HUES64 (cell line): ENCODE measurements around the gene SLC39A3.

Source experiments
- H3K27ac ChIP-seq: 2 replicates; pipeline ENCODE4 v1.7.0; 2013; ENCODE audit warnings: low read depth, low read length, inconsistent platforms
- H3K27me3 ChIP-seq: 2 replicates; pipeline ENCODE4 v1.6.1; 2013; ENCODE audit warnings: mild to moderate bottlenecking, low read length; ENCODE audit not compliant: insufficient read depth
- H3K36me3 ChIP-seq: 2 replicates; pipeline ENCODE4 v1.6.1; 2013; ENCODE audit warnings: mild to moderate bottlenecking, low read length; ENCODE audit not compliant: insufficient read depth
- H3K4me1 ChIP-seq: 2 replicates; pipeline ENCODE4 v1.6.1; 2013; ENCODE audit warnings: mild to moderate bottlenecking, low read length, moderate library complexity; ENCODE audit not compliant: insufficient read depth
- H3K4me3 ChIP-seq: 2 replicates; pipeline ENCODE4 v1.5.1; 2013; ENCODE audit warnings: mild to moderate bottlenecking, low read length, moderate library complexity
- H3K9ac ChIP-seq: 2 replicates; pipeline ENCODE4 v1.6.1; 2013; ENCODE audit warnings: mild to moderate bottlenecking, low read depth, low read length
- H3K9me3 ChIP-seq: 2 replicates; pipeline ENCODE4 v1.6.1; 2013; ENCODE audit warnings: low read depth, low read length; ENCODE audit not compliant: insufficient read depth
- WGBS: fragments of 150-250, 120-280 bp; methylation state at CpG from one replicate; pipeline ENCODE4 v1.1.7; 2013; ENCODE audit warnings: missing lambda C conversion rate; 5-methylcytosine and 5-hydroxymethylcytosine counted together

SLC39A3 gene

DNA sequence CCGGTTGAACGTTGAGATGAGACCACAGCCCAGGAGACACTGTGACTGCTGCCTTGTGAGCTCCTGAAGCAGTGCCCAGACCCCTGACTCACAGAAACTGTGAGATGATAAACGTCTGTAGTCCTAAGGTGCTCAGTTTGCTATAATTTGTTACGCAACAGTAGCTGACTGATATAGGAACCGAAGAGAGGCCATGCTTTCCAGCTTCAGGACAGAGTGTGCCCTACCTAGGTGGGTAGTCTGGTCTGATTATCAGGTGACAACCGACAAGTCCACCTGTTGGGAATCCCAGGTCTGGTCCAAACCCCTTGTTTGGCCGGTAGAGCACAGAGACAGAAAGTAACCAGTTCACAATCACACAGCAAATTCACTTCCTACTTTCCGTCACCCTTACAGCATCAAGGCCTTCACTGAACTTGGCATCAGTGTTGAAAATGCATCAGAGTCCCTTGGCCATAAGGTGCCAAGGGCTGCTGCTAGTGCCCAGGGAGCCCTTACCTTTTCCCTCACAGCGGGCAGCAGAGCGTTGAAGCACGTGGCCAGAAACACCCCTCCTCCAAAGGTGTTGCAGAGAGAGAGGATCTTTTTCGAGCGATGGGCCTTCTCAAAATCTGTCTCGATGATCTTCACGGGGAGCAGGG lies 3.1 kb downstream of the SLC39A3 start:
- H3K9ac ChIP-seq: no peak overlapping the region
- peaks cover 32% of the 10 kb centered on the region for H3K36me3 ChIP-seq
- no peak overlapping the region for H3K27ac ChIP-seq
- 0 out of 2 replicates have a peak, but pooled peaks cover 4% of the 10 kb centered on the region for H3K27me3 ChIP-seq
- no peaks in the 10 kb centered on the region for H3K4me1 ChIP-seq
- WGBS: 94% methylated on average over 15 of the region's 15 CpGs
- no peak overlapping the region for H3K4me3 ChIP-seq
- H3K9me3 ChIP-seq: 0 out of 2 replicates have a peak, but pooled peaks cover 6% of the 10 kb centered on the region

DNA sequence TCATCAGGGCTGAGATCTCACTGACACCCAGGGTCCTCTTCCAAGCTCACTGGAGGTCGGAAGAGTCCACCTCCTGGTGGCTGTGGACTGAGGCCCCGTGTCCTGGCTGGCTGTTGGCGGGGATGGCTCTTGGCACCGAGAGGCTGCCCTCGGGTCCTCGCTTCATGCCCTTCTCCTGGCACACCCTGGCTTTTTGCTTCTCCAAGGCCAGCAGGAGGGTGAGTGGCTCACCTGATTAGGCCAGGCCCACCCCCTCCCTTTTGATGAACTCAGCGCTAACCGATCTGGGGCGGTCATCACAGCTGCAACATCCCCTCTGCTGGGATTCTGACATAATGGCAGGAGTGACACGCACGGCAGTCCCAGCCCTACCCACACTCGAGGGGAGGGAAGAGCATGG lies 4.4 kb downstream of the SLC39A3 start:
- H3K36me3 ChIP-seq: peaks cover 32% of the 10 kb centered on the region
- H3K27me3 ChIP-seq: no peaks in the 10 kb centered on the region
- H3K27ac ChIP-seq: no peak overlapping the region
- H3K4me1 ChIP-seq: no peaks in the 10 kb centered on the region
- H3K9me3 ChIP-seq: 0 out of 2 replicates have a peak, but pooled peaks cover 6% of the 10 kb centered on the region
- no peak overlapping the region for H3K4me3 ChIP-seq
- H3K9ac ChIP-seq: no peak overlapping the region
- 96% methylated on average over 12 of the region's 12 CpGs for WGBS

- H3K9ac ChIP-seq: no peak overlapping the region
- 94% methylated on average over 26 of the region's 26 CpGs for WGBS
- no peaks in the 10 kb centered on the region for H3K27me3 ChIP-seq
- H3K27ac ChIP-seq: no peak overlapping the region
- H3K9me3 ChIP-seq: 0 out of 2 replicates have a peak, but pooled peaks cover 6% of the 10 kb centered on the region
- no peaks in the 10 kb centered on the region for H3K4me1 ChIP-seq
- peaks cover 32% of the 10 kb centered on the region for H3K36me3 ChIP-seq
- no peak overlapping the region for H3K4me3 ChIP-seq
Observed at GRCh38 chr19:2734589-2735288, 5.1 kb downstream of the SLC39A3 start.

GRCh38 chr19:2733930-2734588 lies 5.8 kb downstream of the SLC39A3 start:
- 95% methylated on average over 35 of the region's 35 CpGs for WGBS
- Histone ChIP-seq H3K4me3 (no peak overlapping the region), H3K9me3 (0 out of 2 replicates have a peak, but pooled peaks cover 6% of the 10 kb centered on the region), H3K27me3 (no peaks in the 10 kb centered on the region), H3K36me3 (peaks cover 32% of the 10 kb centered on the region), H3K4me1 (no peaks in the 10 kb centered on the region), H3K9ac (no peak overlapping the region), H3K27ac (no peak overlapping the region)

DNA sequence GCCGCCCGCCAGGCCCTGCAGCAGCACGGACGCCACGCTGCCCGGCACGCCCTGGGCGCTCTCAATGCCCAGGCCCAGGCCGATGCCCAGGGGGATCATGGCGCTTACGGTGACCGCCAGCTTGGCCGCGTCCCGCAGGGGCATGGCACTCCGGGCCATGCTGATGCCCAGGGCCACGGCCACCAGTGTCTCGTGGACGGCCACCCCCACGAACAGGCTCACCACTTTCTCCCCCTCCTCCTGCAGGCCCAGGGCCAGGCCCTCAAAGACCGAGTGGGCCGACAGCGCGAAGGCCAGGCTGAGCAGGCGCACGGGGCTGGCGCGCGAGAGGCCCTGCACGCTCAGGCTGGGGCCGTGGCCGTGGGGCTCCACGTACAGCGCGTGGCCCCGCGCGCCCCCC lies 6.9 kb downstream of the SLC39A3 start:
- no peaks in the 10 kb centered on the region for H3K4me1 ChIP-seq
- no peak overlapping the region for H3K27ac ChIP-seq
- 97% methylated on average over 38 of the region's 38 CpGs for WGBS
- H3K4me3 ChIP-seq: no peak overlapping the region
- no peak overlapping the region for H3K9ac ChIP-seq
- H3K27me3 ChIP-seq: no peaks in the 10 kb centered on the region
- H3K9me3 ChIP-seq: 0 out of 2 replicates have a peak, but pooled peaks cover 6% of the 10 kb centered on the region
- peaks cover 32% of the 10 kb centered on the region for H3K36me3 ChIP-seq

GRCh38 chr19:2732157-2732725 lies 7.6 kb downstream of the SLC39A3 start:
- H3K4me3 ChIP-seq: no peak overlapping the region
- H3K9ac ChIP-seq: no peak overlapping the region
- H3K36me3 ChIP-seq: peaks cover 31% of the 10 kb centered on the region
- WGBS: 96% methylated on average over 33 of the region's 33 CpGs
- 0 out of 2 replicates have a peak, but pooled peaks cover 6% of the 10 kb centered on the region for H3K9me3 ChIP-seq
- H3K4me1 ChIP-seq: no peaks in the 10 kb centered on the region
- no peak overlapping the region for H3K27ac ChIP-seq
- 0 out of 2 replicates have a peak, but pooled peaks cover under 1% of the 10 kb centered on the region for H3K27me3 ChIP-seq

DNA sequence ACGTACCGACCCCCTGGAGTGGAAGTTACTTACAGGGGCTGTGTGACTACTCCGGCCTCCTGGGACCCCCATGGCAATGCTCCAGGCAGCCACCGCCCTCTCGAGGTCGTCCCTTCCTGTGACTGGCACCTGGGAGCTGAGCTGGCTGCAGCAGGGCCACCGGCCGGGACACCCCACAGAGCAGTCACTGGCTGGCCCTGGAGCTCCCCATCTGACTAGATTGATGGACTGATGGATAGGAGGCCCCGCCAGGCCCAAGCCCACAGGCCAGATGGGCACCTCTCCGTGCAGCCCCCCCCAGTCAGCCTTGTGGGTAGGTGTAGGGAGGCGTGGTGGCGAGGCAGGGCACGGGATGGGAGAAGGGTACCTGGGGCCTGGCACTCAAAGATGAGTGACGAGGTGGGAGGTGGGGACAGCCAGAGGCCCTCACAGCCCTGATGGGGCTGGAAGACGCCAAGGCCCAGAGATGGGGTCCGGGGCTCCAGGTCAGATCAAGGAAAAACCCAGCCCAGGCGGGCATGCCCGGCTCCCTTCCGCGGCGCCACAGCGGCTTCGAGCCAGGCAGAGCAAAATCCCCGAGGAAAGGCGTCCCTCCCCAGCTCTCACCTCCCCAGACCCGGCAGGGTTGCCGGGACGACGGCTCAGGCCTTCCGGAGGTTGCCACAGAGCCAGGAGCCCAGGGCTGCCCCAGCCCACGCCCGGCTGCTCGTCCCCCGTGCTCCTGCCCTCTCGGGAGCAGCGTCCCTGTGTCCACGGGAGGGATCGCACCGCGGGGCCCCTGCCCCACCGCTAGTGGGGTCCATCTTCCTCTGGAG lies 8.4 kb downstream of the SLC39A3 start:
- no peaks in the 10 kb centered on the region for H3K4me1 ChIP-seq

DNA sequence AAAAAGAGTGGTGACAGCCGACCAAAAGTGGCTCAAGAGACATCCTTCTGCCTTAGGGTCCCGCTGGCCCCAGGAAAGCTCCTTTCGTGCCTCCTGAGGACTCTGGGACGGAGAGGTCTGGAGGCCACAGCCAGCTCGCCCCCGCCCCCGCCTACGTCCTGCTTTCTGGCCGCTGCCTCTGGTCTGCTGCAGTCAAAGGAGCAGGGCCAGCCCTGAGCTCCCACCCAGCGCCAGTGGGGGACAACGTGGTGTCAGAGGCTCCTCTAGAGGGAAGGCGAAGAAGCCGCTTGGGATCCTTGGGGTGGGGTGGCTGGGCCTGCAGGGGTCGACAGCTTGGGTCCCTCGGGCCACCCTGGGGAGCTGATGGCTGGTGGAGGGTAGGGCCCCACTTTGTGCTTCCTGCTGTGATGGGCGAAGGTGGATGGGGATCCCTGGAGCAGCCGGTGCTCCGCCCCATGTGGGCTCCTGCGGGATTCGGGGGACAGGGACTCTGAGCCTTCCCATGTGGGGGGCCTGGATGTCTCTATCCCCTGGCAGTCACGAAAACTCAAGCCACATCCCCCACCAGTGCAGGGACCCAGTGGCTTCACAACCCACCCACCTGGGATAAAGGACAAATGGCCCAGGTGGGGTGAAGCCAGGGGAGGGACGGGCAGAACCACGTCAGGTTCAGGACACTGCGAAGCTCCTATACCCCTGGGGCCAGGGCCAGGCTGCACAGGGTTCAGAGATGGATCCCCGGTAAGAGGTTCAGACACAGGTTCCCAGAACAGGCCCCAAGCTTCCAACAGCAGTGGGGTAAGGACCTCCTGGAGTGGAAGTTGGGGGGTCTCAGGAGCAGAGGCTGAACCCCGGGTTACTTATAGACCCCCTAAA lies 9.6 kb downstream of the SLC39A3 start:
- Histone ChIP-seq H3K4me1 (no peaks in the 10 kb centered on the region), H3K9me3 (no peaks in the 10 kb centered on the region), H3K27ac (no peak overlapping the region), H3K4me3 (no peak overlapping the region), H3K9ac (no peak overlapping the region), H3K27me3 (peaks cover 3% of the 10 kb centered on the region; the same call in 1 of the 2 replicates), H3K36me3 (peaks cover 11% of the 10 kb centered on the region)
- 90% methylated on average over 26 of the region's 26 CpGs for WGBS

More for the DNA sequence above, 8.4 kb downstream of the SLC39A3 start:
- Histone ChIP-seq H3K36me3 (peaks cover 23% of the 10 kb centered on the region), H3K9me3 (0 out of 2 replicates have a peak, but pooled peaks cover under 1% of the 10 kb centered on the region), H3K9ac (no peak overlapping the region), H3K27ac (no peak overlapping the region), H3K4me3 (no peak overlapping the region), H3K27me3 (peaks cover 3% of the 10 kb centered on the region; the same call in 1 of the 2 replicates)
- 93% methylated on average over 41 of the region's 41 CpGs for WGBS

DNA sequence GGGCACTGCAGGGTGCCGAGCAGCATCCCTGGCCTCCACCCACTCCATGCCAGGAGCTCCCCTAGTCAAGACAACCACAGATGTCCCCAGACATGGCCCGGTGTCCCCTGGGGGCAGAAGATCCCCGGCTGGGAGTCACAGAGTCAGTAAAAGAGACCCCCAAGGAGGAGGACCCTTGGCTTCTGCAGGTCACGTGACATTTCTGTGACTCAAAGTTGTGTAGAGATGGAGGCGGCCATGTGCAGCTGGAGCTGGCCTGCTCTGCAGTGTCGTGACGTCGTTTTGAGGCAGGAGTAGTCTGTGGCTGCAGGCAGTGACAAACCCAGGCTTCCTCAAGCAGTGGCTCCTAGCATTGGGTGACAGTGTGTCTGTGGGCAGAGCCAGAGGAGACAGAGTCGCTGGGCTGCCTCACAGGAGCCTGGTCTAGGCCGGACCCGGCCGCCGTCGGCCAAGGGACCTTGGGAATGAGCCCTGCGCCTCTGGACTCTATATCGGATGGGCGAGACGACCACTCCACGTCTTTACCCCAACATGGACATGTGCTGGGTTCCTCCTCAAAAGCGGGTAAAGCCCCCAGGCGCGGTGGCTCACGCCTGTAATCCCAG lies 10.9 kb downstream of the SLC39A3 start:
- Histone ChIP-seq H3K36me3 (no peaks in the 10 kb centered on the region), H3K27me3 (peaks cover 3% of the 10 kb centered on the region; the same call in 1 of the 2 replicates), H3K9ac (no peak overlapping the region), H3K4me3 (no peak overlapping the region), H3K27ac (no peak overlapping the region), H3K9me3 (no peaks in the 10 kb centered on the region), H3K4me1 (no peaks in the 10 kb centered on the region)
- 90% methylated on average over 23 of the region's 23 CpGs for WGBS
